ENCODE results near the gene LTF.

LTF gene

GRCh38 chr3:46412786-46413298, 51.9 kb downstream of the LTF start:
- no peak for TF ChIP-seq CTCF (IDR thresholded peaks at IDR 0.05; ENCODE audit: low read length, missing control alignments)
- no peak for DNase-seq (ENCODE audit: low read depth)
- H3K4me3 ChIP-seq (replicated peaks; ENCODE audit: low read depth, low read length): no peak overlapping the region

- TF ChIP-seq CTCF (IDR thresholded peaks at IDR 0.05; ENCODE audit: low read length, missing control alignments): no peak
- H3K4me3 ChIP-seq (replicated peaks; ENCODE audit: low read depth, low read length): no peak overlapping the region
- no peak for DNase-seq (ENCODE audit: low read depth)
These were observed 53.4 kb downstream of the LTF start for GRCh38 chr3:46411271-46411670.

GRCh38 chr3:46410669-46411068, 54.0 kb downstream of the LTF start:
- H3K4me3 ChIP-seq (replicated peaks; ENCODE audit: low read depth, low read length): no peak overlapping the region
- TF ChIP-seq CTCF (IDR thresholded peaks at IDR 0.05; ENCODE audit: low read length, missing control alignments): no peak
- no peak for DNase-seq (ENCODE audit: low read depth)

GRCh38 chr3:46409739-46410489, 54.8 kb downstream of the LTF start:
- no peak for DNase-seq (ENCODE audit: low read depth)
- TF ChIP-seq CTCF (IDR thresholded peaks at IDR 0.05; ENCODE audit: low read length, missing control alignments): no peak

GRCh38 chr3:46408853-46409252, 55.9 kb downstream of the LTF start:
- no peak for DNase-seq (ENCODE audit: low read depth)
- TF ChIP-seq CTCF (IDR thresholded peaks at IDR 0.05; ENCODE audit: low read length, missing control alignments): no peak
- no peak overlapping the region for H3K4me3 ChIP-seq (replicated peaks; ENCODE audit: low read depth, low read length)

More at GRCh38 chr3:46409739-46410489, 54.8 kb downstream of the LTF start:
- no peak overlapping the region for H3K4me3 ChIP-seq (replicated peaks; ENCODE audit: low read depth, low read length)

- TF ChIP-seq CTCF (IDR thresholded peaks at IDR 0.05; ENCODE audit: low read length, missing control alignments): no peak
- H3K4me3 ChIP-seq (replicated peaks; ENCODE audit: low read depth, low read length): no peak overlapping the region
- no peak for DNase-seq (ENCODE audit: low read depth)
These were observed 56.7 kb downstream of the LTF start for GRCh38 chr3:46407970-46408369.

Measured in fibroblast of pulmonary artery (primary cell).